NCI-H69 (cell line): ENCODE data around the gene ARHGAP6.
"Not testable (repeated sequence)": the region's sequence is repeated elsewhere in the genome, so short reads cannot be mapped to it uniquely, and the experiment has no call there.

Source experiments
- DNase-seq: peaks from one replicate; lab custom pipeline; 2025; lab: John Stamatoyannopoulos, UW

The ARHGAP6 gene

GRCh38 chrX:11171956-11172355, 493.8 kb downstream of the ARHGAP6 start:
- DNase-seq, result no peak

- no peak for DNase-seq
These were observed 501.3 kb downstream of the ARHGAP6 start for GRCh38 chrX:11164433-11164832.

- DNase-seq, result no peak
These were observed 506.6 kb downstream of the ARHGAP6 start for GRCh38 chrX:11159149-11159548.

- peak; percentile 92 for DNase-seq
These were observed 513.7 kb downstream of the ARHGAP6 start for GRCh38 chrX:11151799-11152559.

GRCh38 chrX:11148401-11148800, 517.3 kb downstream of the ARHGAP6 start:
- DNase-seq, result no peak

GRCh38 chrX:11146411-11146810, 519.3 kb downstream of the ARHGAP6 start:
- peak; percentile 9 for DNase-seq

GRCh38 chrX:11143931-11144678, 521.6 kb downstream of the ARHGAP6 start:
- DNase-seq, result peak; percentile 83

- no peak for DNase-seq
These were observed 527.0 kb downstream of the ARHGAP6 start for GRCh38 chrX:11138498-11139390.

- peak; percentile 10 for DNase-seq
These were observed 528.1 kb downstream of the ARHGAP6 start for GRCh38 chrX:11137543-11138139.

GRCh38 chrX:11135564-11136185, 530.0 kb downstream of the ARHGAP6 start:
- no peak for DNase-seq

- no peak for DNase-seq
These were observed 534.6 kb downstream of the ARHGAP6 start for GRCh38 chrX:11131146-11131545.

GRCh38 chrX:11130136-11130535, 535.6 kb downstream of the ARHGAP6 start:
- DNase-seq, result no peak

- peak; percentile 49 for DNase-seq
These were observed 536.1 kb downstream of the ARHGAP6 start for GRCh38 chrX:11129534-11130105.

GRCh38 chrX:11125060-11125459, 540.7 kb downstream of the ARHGAP6 start:
- no peak for DNase-seq

- no peak for DNase-seq
These were observed 541.6 kb downstream of the ARHGAP6 start for GRCh38 chrX:11124112-11124511.

GRCh38 chrX:11123087-11123486, 542.6 kb downstream of the ARHGAP6 start:
- DNase-seq, result not testable (repeated sequence)

- no peak for DNase-seq
These were observed 546.3 kb downstream of the ARHGAP6 start for GRCh38 chrX:11119313-11119943.

GRCh38 chrX:11117745-11118144, 548.0 kb downstream of the ARHGAP6 start:
- no peak for DNase-seq

- no peak for DNase-seq
These were observed 552.0 kb downstream of the ARHGAP6 start for GRCh38 chrX:11113731-11114130.

- no peak for DNase-seq
These were observed 553.8 kb downstream of the ARHGAP6 start for GRCh38 chrX:11111947-11112346.
